ENCODE data around the gene GPHN.

- TF ChIP-seq CTCF (conservative IDR thresholded peaks at IDR 0.05; ENCODE audit: low read depth, low read length) (no peak), EZH2 (IDR thresholded peaks at IDR 0.05; ENCODE audit: low read length, unreplicated experiment) (no peak)
These were observed 548.7 kb downstream of the GPHN start for GRCh38 chr14:67056684-67057083.

Data from PC-3 (cell line).